PC-9 (cell line): ENCODE data around the gene ARFGAP1.

Experiments
- EZH2 ChIP-seq: fragments of 200-600 bp; sonication (generic); IDR thresholded peaks from 2 replicates; pipeline ENCODE4 v1.8.0; 2017; ENCODE audit warnings: antibody characterized with exemption, low read depth
- TF ChIP-seq, protein P1 (sequence below): fragments of 200-600 bp; sonication (generic); conservative IDR thresholded peaks from 2 replicates; pipeline ENCODE4 v1.6.1; 2017; ENCODE audit warnings: mixed run types, antibody characterized with exemption, mild to moderate bottlenecking, moderate library complexity

- TF ChIP-seq, protein P1, sequence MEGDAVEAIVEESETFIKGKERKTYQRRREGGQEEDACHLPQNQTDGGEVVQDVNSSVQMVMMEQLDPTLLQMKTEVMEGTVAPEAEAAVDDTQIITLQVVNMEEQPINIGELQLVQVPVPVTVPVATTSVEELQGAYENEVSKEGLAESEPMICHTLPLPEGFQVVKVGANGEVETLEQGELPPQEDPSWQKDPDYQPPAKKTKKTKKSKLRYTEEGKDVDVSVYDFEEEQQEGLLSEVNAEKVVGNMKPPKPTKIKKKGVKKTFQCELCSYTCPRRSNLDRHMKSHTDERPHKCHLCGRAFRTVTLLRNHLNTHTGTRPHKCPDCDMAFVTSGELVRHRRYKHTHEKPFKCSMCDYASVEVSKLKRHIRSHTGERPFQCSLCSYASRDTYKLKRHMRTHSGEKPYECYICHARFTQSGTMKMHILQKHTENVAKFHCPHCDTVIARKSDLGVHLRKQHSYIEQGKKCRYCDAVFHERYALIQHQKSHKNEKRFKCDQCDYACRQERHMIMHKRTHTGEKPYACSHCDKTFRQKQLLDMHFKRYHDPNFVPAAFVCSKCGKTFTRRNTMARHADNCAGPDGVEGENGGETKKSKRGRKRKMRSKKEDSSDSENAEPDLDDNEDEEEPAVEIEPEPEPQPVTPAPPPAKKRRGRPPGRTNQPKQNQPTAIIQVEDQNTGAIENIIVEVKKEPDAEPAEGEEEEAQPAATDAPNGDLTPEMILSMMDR = no peak
- no peak for TF ChIP-seq EZH2
Observed at GRCh38 chr20:63274381-63275228, 2.0 kb downstream of the ARFGAP1 start.
